CD4-positive, alpha-beta T cell treated with Interferon gamma for 1 hour (primary cell): ENCODE results near the gene CD81.

Experiments used
- DNase-seq: peaks from one replicate; pipeline ENCODE4 v3.0.0-alpha.2; 2020

Gene CD81

GRCh38 chr11:2442589-2442988 is 65.5 kb downstream of the CD81 start:
- no peak for DNase-seq

- no peak for DNase-seq
These were observed 66.3 kb downstream of the CD81 start for GRCh38 chr11:2443406-2443805.

- peak; percentile 73 for DNase-seq
These were observed 67.0 kb downstream of the CD81 start, which contains the start of gene TRPM5 for GRCh38 chr11:2443881-2444820. TRPM5 (minus strand) TSS chr11:2444514; CDS start chr11:2423036, 21,478 bp downstream.

DNA sequence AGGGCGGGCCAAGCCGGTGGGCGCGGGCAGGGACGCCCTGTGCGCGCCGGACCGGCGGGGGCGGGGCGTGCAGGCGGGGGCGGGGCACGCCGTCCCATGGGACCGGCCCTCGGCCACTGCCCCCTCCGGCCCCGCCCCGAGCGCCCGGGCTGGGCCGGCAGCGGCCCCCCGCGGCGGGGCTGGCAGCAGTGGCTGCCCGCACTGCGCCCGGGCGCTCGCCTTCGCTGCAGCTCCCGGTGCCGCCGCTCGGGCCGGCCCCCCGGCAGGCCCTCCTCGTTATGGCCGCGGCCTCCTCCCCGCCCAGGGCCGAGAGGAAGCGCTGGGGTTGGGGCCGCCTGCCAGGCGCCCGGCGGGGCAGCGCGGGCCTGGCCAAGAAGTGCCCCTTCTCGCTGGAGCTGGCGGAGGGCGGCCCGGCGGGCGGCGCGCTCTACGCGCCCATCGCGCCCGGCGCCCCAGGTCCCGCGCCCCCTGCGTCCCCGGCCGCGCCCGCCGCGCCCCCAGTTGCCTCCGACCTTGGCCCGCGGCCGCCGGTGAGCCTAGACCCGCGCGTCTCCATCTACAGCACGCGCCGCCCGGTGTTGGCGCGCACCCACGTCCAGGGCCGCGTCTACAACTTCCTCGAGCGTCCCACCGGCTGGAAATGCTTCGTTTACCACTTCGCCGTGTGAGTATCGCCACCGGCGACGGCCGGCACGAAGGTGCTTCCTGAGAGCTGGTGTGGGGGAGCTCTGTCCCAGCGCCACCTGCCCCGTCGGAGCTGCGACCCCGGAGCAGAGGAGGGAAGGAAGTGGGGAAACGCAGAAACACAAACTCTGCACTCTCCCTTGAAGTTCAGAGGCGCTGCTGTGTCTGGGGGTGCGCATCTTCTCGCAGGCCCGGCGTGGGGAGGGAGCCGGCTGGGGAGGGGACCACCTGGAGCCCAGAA is 68.0 kb downstream of the CD81 start, which contains the start of gene KCNQ1:
Gene KCNQ1 (plus strand): TSS at position 188 of the 925 bp plus-strand sequence. CDS start 91 bp downstream, at position 279.
- peak; percentile 64 for DNase-seq

GRCh38 chr11:2445746-2446551 is 68.8 kb downstream of the CD81 start:
- no peak for DNase-seq

- DNase-seq, result peak; percentile 31
These were observed 69.6 kb downstream of the CD81 start for GRCh38 chr11:2446590-2447252.
